Prostate gland (tissue), 2 donors: ENCODE results near the gene COMT.

Experiments used
- CTCF ChIP-seq, 4 experiments: fragments of 200-600 bp in 2 of 4; fragments of 450-650 bp in 2 of 4; sonication (generic) in 2 of 4; IDR thresholded peaks; 1 replicate in 3 of 4; 2 replicates in 1 of 4; pipeline ENCODE4 v1.5.1; 2016 to 2019; ENCODE audit warnings: antibody characterized with exemption in 4 of 4, mild to moderate bottlenecking in 2 of 4, moderate library complexity in 2 of 4
- POLR2A ChIP-seq: fragments of 450-650 bp; IDR thresholded peaks from one replicate; pipeline ENCODE4 v1.6.1; 2016; ENCODE audit warnings: antibody characterized with exemption, mild to moderate bottlenecking

DNA sequence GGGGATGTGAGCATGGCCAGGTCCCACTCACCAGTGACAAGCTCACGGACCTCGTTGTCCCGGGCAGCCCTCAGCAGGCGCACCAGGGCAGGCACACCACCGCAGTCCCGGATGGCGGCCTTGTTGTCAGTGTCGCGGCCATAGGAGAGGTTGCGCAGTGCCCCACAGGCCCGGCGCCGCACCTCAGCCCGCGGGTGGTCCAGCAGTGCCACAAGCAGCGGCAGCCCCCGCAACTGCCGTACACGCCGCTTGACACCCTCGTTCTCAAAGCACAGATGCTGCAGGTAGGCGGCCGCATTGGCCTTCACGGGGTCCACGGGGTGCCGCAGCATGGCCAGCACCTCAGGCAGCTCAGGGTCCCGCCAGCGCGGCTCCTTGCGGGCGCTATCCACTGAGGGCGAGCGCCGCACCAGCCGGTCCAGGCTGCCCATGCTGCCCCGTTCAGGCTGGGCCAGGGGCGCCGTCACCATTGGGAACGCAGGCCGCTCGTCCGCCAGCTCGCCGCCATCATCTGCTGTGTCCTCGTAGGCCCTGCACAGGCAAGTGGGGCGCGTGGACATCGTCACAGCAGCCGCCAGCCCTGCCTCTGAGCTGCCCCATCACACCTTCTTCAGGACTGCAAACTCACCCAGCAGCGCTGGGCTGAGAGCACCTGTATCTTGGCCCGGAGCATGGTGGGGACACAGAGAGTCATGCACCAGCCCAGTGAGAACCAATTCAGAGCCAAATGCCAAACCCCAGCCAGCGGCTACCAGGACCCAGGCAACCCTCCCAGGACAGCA, 38.3 kb downstream of the COMT start:
- no peak for TF ChIP-seq CTCF (IDR thresholded peaks at IDR 0.05)
- TF ChIP-seq POLR2A = no peak
